CD14-positive monocyte (primary cell): Measurements from ENCODE around the gene CACNA1S. TPM values are rescaled to one million over a fixed set of nuclear protein-coding genes. Genes with fewer than 3 reads are reported as not detected.

Experiments used
- DNase-seq, 3 donors: peaks; one replicate each; pipeline ENCODE4 v3.0.0-alpha.2; 2011 to 2022
- H2AFZ ChIP-seq: 2 replicates; pipeline ENCODE4 v1.6.0; 2012; ENCODE audit warnings: mild to moderate bottlenecking, low read depth, low read length, inconsistent platforms; ENCODE audit not compliant: insufficient read depth, poor library complexity, severe bottlenecking
- H3K27ac ChIP-seq, 2 donors: 1 replicate in 1 of 2; 2 replicates in 1 of 2; pipeline ENCODE4 v1.5.1; 2012 to 2013; ENCODE audit warnings: low read length in 2 of 2, control low read depth in 1 of 2, inconsistent platforms in 1 of 2, low read depth in 1 of 2, mild to moderate bottlenecking in 1 of 2
- H3K27me3 ChIP-seq, 2 donors: one replicate each; pipeline versions ENCODE4 v1.6.0 to v1.6.1; 2011 to 2013; ENCODE audit warnings: low read length in 2 of 2; ENCODE audit not compliant: control insufficient read depth in 2 of 2, insufficient read depth in 2 of 2
- H3K36me3 ChIP-seq, 2 donors: replicated peaks in 1 of 2; 1 replicate in 1 of 2; 2 replicates in 1 of 2; pipeline versions ENCODE4 v1.5.1 to v1.6.1; 2012 to 2013; ENCODE audit warnings: low read length in 2 of 2, control low read depth in 1 of 2, inconsistent platforms in 1 of 2, mild to moderate bottlenecking in 1 of 2; ENCODE audit not compliant: insufficient read depth in 2 of 2, control insufficient read depth in 1 of 2
- H3K4me1 ChIP-seq, 2 donors: 1 replicate in 1 of 2; 2 replicates in 1 of 2; pipeline versions ENCODE4 v1.5.1 to v1.6.1; 2012 to 2013; ENCODE audit warnings: low read length in 2 of 2, control low read depth in 1 of 2, inconsistent platforms in 1 of 2, mild to moderate bottlenecking in 1 of 2, moderate library complexity in 1 of 2; ENCODE audit not compliant: insufficient read depth in 2 of 2, control insufficient read depth in 1 of 2
- H3K4me2 ChIP-seq: replicated peaks from 2 replicates; pipeline ENCODE3; 2012; ENCODE audit warnings: low read length, moderate library complexity, mild to moderate bottlenecking; ENCODE audit not compliant: poor library complexity, severe bottlenecking; ENCODE audit errors: extremely low read depth
- H3K4me3 ChIP-seq, 3 experiments: fragments of 200-600 bp in 1 of 3; sonication (generic) in 1 of 3; replicated peaks in 1 of 3; 1 replicate in 2 of 3; 2 replicates in 1 of 3; pipeline ENCODE4 v1.5.1; 2011 to 2013; ENCODE audit warnings: low read length in 3 of 3, mild to moderate bottlenecking in 3 of 3, control low read depth in 2 of 3, low read depth in 2 of 3, inconsistent platforms in 1 of 3, moderate library complexity in 1 of 3
- H3K79me2 ChIP-seq: 2 replicates; pipeline ENCODE4 v1.6.0; 2012; ENCODE audit warnings: mild to moderate bottlenecking, control low read depth, inconsistent platforms, low read length, moderate library complexity; ENCODE audit not compliant: insufficient read depth
- H3K9ac ChIP-seq: 2 replicates; pipeline ENCODE4 v1.6.0; 2017; ENCODE audit warnings: low read length, mild to moderate bottlenecking; ENCODE audit not compliant: insufficient read depth, poor library complexity, severe bottlenecking
- H3K9me3 ChIP-seq, 2 donors: replicated peaks in 1 of 2; 1 replicate in 1 of 2; 2 replicates in 1 of 2; pipeline versions ENCODE4 v1.5.1 to v1.6.1; 2012 to 2013; ENCODE audit warnings: low read length in 2 of 2, control low read depth in 1 of 2; ENCODE audit not compliant: control insufficient read depth in 1 of 2, insufficient read depth in 1 of 2
- H4K20me1 ChIP-seq: 2 replicates; pipeline ENCODE4 v1.6.0; 2012; ENCODE audit warnings: mild to moderate bottlenecking, low read length, control low read depth, moderate library complexity; ENCODE audit not compliant: insufficient read depth
- H3K27ac Mint-ChIP-seq, 7 donors: one replicate each; pipeline ENCODE4 v1.8.0; 2020; ENCODE audit warnings: mild to moderate bottlenecking in 7 of 7, mixed read lengths in 7 of 7, moderate library complexity in 6 of 7, inconsistent platforms in 2 of 7
- H3K27me3 Mint-ChIP-seq, 3 donors: one replicate each; pipeline ENCODE4 v1.8.0; 2021 to 2022; ENCODE audit warnings: low read depth in 3 of 3, mild to moderate bottlenecking in 3 of 3, mixed read lengths in 3 of 3, moderate library complexity in 3 of 3, inconsistent platforms in 1 of 3
- H3K36me3 Mint-ChIP-seq, 2 donors: one replicate each; pipeline ENCODE4 v1.8.0; 2020; ENCODE audit warnings: mixed read lengths in 2 of 2, inconsistent platforms in 1 of 2, mild to moderate bottlenecking in 1 of 2
- H3K4me1 Mint-ChIP-seq: one replicate; pipeline ENCODE4 v1.8.0; 2020; ENCODE audit warnings: mild to moderate bottlenecking, mixed read lengths
- H3K4me3 Mint-ChIP-seq, 2 donors: one replicate each; pipeline ENCODE4 v1.8.0; 2020; ENCODE audit warnings: mild to moderate bottlenecking in 2 of 2, mixed read lengths in 2 of 2, moderate library complexity in 1 of 2
- H3K9me3 Mint-ChIP-seq, 7 donors: one replicate each; pipeline ENCODE4 v1.8.0; 2020 to 2022; ENCODE audit warnings: mixed read lengths in 7 of 7, mild to moderate bottlenecking in 6 of 7, moderate library complexity in 6 of 7, inconsistent platforms in 2 of 7
- WGBS: methylation state at CpG from one replicate; pipeline ENCODE4 v1.1.5; 2013; ENCODE audit warnings: missing lambda C conversion rate; ENCODE audit not compliant: insufficient coverage; 5-methylcytosine and 5-hydroxymethylcytosine counted together
- intact Hi-C, 2 donors: fragments of 100-400 bp; cut with micrococcal nuclease; formaldehyde crosslinking; loops; one replicate each; pipeline versions ENCODE4 v1.15.0 to v1.15.1; 2023
- polyA plus RNA-seq, 3 donors: library from polyadenylated mRNA; depleted of rRNA in 1 of 3; unstranded in 2 of 3; stranded (reverse) in 1 of 3; fragments of 300-500 nt in 2 of 3; fragments of >200 nt in 1 of 3; fragmentation: Illumina TruSeq in 2 of 3; gene quantifications; 1 replicate in 2 of 3; 2 replicates in 1 of 3; pipeline ENCODE4 v1.2.3, GENCODE V29; 2012 to 2021
- TF ChIP-seq, protein P1 (sequence below): fragments of 200-600 bp; IDR thresholded peaks from one replicate; pipeline ENCODE4 v1.8.0; 2022; ENCODE audit warnings: antibody characterized with exemption, mild to moderate bottlenecking

CACNA1S gene
- polyA plus RNA-seq, 3 donors: not detected

- TF ChIP-seq, protein P1, sequence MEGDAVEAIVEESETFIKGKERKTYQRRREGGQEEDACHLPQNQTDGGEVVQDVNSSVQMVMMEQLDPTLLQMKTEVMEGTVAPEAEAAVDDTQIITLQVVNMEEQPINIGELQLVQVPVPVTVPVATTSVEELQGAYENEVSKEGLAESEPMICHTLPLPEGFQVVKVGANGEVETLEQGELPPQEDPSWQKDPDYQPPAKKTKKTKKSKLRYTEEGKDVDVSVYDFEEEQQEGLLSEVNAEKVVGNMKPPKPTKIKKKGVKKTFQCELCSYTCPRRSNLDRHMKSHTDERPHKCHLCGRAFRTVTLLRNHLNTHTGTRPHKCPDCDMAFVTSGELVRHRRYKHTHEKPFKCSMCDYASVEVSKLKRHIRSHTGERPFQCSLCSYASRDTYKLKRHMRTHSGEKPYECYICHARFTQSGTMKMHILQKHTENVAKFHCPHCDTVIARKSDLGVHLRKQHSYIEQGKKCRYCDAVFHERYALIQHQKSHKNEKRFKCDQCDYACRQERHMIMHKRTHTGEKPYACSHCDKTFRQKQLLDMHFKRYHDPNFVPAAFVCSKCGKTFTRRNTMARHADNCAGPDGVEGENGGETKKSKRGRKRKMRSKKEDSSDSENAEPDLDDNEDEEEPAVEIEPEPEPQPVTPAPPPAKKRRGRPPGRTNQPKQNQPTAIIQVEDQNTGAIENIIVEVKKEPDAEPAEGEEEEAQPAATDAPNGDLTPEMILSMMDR: no peak
- H3K4me3 Mint-ChIP-seq: no peak overlapping the region
- Histone ChIP-seq H3K4me2 (no peak overlapping the region), H4K20me1 (no peaks in the 10 kb centered on the region), H2AFZ (no peak overlapping the region), H3K79me2 (no peaks in the 10 kb centered on the region), H3K36me3 (no peaks in the 10 kb centered on the region), H3K9ac (no peak overlapping the region), H3K27ac (no peak overlapping the region), H3K4me3 (no peak overlapping the region), H3K9me3 (no peaks in the 10 kb centered on the region), H3K4me1 (no peaks in the 10 kb centered on the region), H3K27me3 (no peaks in the 10 kb centered on the region)
- no peaks in the 10 kb centered on the region for H3K9me3 Mint-ChIP-seq
- WGBS: no CpG with 5 or more reads among the region's 4 CpGs
- H3K4me1 Mint-ChIP-seq: peaks cover 2% of the 10 kb centered on the region
- H3K27me3 Mint-ChIP-seq: peaks cover 6 to 8% (median 8%) of the 10 kb centered on the region in 3 donors
- no peak overlapping the region for H3K27ac Mint-ChIP-seq
- intact Hi-C loops: no loop called here
- no peaks in the 10 kb centered on the region for H3K36me3 Mint-ChIP-seq
- no peak for DNase-seq
These were observed 23.8 kb downstream of the CACNA1S start for GRCh38 chr1:201088395-201088794.

DNA sequence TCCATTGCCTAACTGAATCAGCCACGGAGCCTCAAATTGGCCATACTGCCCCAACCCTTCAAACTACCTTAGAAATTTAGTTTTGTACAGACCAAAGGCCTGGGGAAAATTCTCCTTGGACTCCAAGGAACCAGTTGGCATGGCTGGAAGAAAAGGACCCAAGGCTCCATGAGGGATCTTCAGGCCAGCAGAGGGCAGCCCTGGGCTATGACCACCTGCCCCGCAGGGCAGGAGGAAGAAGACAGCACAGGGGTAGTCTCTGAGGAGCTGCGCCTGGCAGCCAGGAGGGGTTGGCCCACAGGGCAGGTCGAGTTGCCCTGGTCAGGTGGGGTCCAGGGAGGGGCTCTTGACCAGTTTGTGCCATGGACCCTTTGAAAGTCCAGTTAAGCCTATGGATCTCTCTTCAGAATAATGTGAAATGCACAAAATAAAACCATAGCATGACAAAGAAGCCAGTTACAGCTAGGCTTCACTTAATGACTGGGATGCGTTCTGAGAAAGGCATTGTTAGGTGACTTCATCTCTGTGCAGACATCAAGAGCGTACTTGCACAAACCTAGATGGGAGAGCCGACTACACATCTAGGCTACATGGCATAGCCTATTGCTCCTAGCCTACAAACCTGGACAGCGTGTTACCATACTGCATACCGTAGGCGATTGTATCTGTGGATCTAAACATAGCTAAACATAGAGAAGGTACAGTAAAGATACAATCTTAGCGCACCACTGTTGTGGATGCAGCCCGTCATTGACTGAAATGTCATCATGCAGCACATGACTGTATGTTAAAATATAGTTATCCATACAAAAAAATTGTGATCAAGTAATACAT, 26.1 kb downstream of the CACNA1S start:
- Histone ChIP-seq H2AFZ (no peak overlapping the region), H3K36me3 (no peaks in the 10 kb centered on the region), H3K4me3 (no peak overlapping the region), H3K27me3 (no peaks in the 10 kb centered on the region), H4K20me1 (no peaks in the 10 kb centered on the region), H3K4me1 (no peaks in the 10 kb centered on the region), H3K9ac (no peak overlapping the region), H3K4me2 (no peak overlapping the region), H3K27ac (no peak overlapping the region), H3K9me3 (no peaks in the 10 kb centered on the region), H3K79me2 (no peaks in the 10 kb centered on the region)
- intact Hi-C loops: no loop called here
- no peak overlapping the region for H3K4me3 Mint-ChIP-seq
- H3K9me3 Mint-ChIP-seq: no peaks in the 10 kb centered on the region
- peaks cover 8 to 11% (median 9%) of the 10 kb centered on the region in 3 donors for H3K27me3 Mint-ChIP-seq
- DNase-seq: peak; percentile 6 to 25 (median 15)
- TF ChIP-seq, protein P1: peak; percentile 66
- peak overlapping the region in 1 of 7 donors; percentile 23 for H3K27ac Mint-ChIP-seq
- H3K4me1 Mint-ChIP-seq: peaks cover 2% of the 10 kb centered on the region
- no peaks in the 10 kb centered on the region for H3K36me3 Mint-ChIP-seq
- WGBS: 31% methylated on average over 5 of the region's 12 CpGs
